NT2/D1 (cell line): Measurements from ENCODE around the gene CDH16.
"Not testable (repeated sequence)": the region's sequence is repeated elsewhere in the genome, so short reads cannot be mapped to it uniquely, and the experiment has no call there.

Experiments used
- DNase-seq: peaks from one replicate; pipeline ENCODE4 v3.0.0-alpha.2; 2011; ENCODE audit warnings: low read depth, low spot score
- H3K27me3 ChIP-seq: 2 replicates; pipeline ENCODE4 v1.6.0; 2011; ENCODE audit warnings: mild to moderate bottlenecking; ENCODE audit not compliant: insufficient read length, insufficient read depth
- H3K36me3 ChIP-seq: 2 replicates; pipeline ENCODE4 v1.6.1; 2011; ENCODE audit warnings: mild to moderate bottlenecking, low read length, mixed read lengths; ENCODE audit not compliant: insufficient read depth, insufficient read length
- H3K4me1 ChIP-seq: 2 replicates; pipeline ENCODE4 v1.5.1; 2011; ENCODE audit not compliant: insufficient read depth, insufficient read length
- H3K4me3 ChIP-seq: 2 replicates; pipeline ENCODE4 v1.5.1; 2011; ENCODE audit warnings: low read depth; ENCODE audit not compliant: insufficient read length
- H3K9ac ChIP-seq: 2 replicates; pipeline ENCODE4 v1.6.0; 2011; ENCODE audit warnings: low read depth; ENCODE audit not compliant: insufficient read length
- H3K9me3 ChIP-seq: 2 replicates; pipeline ENCODE4 v1.5.1; 2011; ENCODE audit warnings: mild to moderate bottlenecking, low read length; ENCODE audit not compliant: insufficient read depth
- SUZ12 ChIP-seq: IDR thresholded peaks from 2 replicates; pipeline ENCODE4 v1.6.1; 2011; ENCODE audit not compliant: insufficient read length, insufficient read depth; ENCODE audit errors: extremely low read depth
- YY1 ChIP-seq: IDR thresholded peaks from 2 replicates; pipeline ENCODE4 v1.6.1; 2011; ENCODE audit not compliant: insufficient read length, insufficient read depth
- ZNF274 ChIP-seq: IDR thresholded peaks from 2 replicates; pipeline ENCODE4 v1.6.1; 2011; ENCODE audit warnings: mild to moderate bottlenecking, low read depth, low read length

CDH16 gene

GRCh38 chr16:66899310-66899944 lies 19.3 kb downstream of the CDH16 start:
- no peaks in the 10 kb centered on the region for H3K9me3 ChIP-seq
- H3K27me3 ChIP-seq: no peaks in the 10 kb centered on the region
- H3K4me3 ChIP-seq: no peak overlapping the region
- no peak for DNase-seq
- peak overlapping the region; percentile 53 for H3K9ac ChIP-seq
- TF ChIP-seq SUZ12: no peak
- no peak for TF ChIP-seq ZNF274
- TF ChIP-seq YY1: no peak
- peaks cover 11% of the 10 kb centered on the region for H3K4me1 ChIP-seq
- no peaks in the 10 kb centered on the region for H3K36me3 ChIP-seq

- no peak overlapping the region for H3K9ac ChIP-seq
Observed at GRCh38 chr16:66898933-66899309, 19.8 kb downstream of the CDH16 start.

GRCh38 chr16:66898207-66898606 lies 20.5 kb downstream of the CDH16 start:
- Histone ChIP-seq H3K9me3 (no peaks in the 10 kb centered on the region), H3K4me1 (peaks cover 14% of the 10 kb centered on the region), H3K4me3 (no peak overlapping the region), H3K9ac (no peak overlapping the region), H3K27me3 (no peaks in the 10 kb centered on the region), H3K36me3 (no peaks in the 10 kb centered on the region)
- no peak for DNase-seq
- TF ChIP-seq YY1 (no peak), ZNF274 (no peak), SUZ12 (no peak)

More at GRCh38 chr16:66898933-66899309, 19.8 kb downstream of the CDH16 start:
- Histone ChIP-seq H3K27me3 (no peaks in the 10 kb centered on the region), H3K4me3 (no peak overlapping the region), H3K9me3 (no peaks in the 10 kb centered on the region), H3K4me1 (peaks cover 14% of the 10 kb centered on the region), H3K36me3 (no peaks in the 10 kb centered on the region)
- TF ChIP-seq ZNF274 (no peak), SUZ12 (no peak), YY1 (no peak)
- DNase-seq: no peak

GRCh38 chr16:66896682-66897081 lies 22.0 kb downstream of the CDH16 start:
- not testable (repeated sequence) for H3K36me3 ChIP-seq, H3K4me3 ChIP-seq, H3K27me3 ChIP-seq, H3K9ac ChIP-seq, DNase-seq, H3K9me3 ChIP-seq
- peaks cover 11% of the 10 kb centered on the region for H3K4me1 ChIP-seq

- peaks cover 4% of the 10 kb centered on the region for H3K36me3 ChIP-seq
- DNase-seq: no peak
- H3K4me3 ChIP-seq: no peak overlapping the region
- TF ChIP-seq ZNF274 (no peak), YY1 (no peak), SUZ12 (no peak)
- no peaks in the 10 kb centered on the region for H3K27me3 ChIP-seq
- peaks cover 11% of the 10 kb centered on the region for H3K4me1 ChIP-seq
- H3K9ac ChIP-seq: no peak overlapping the region
- no peaks in the 10 kb centered on the region for H3K9me3 ChIP-seq
Observed at GRCh38 chr16:66895999-66896398, 22.7 kb downstream of the CDH16 start.

- TF ChIP-seq YY1 (no peak), SUZ12 (no peak), ZNF274 (no peak)
- peaks cover 4% of the 10 kb centered on the region for H3K36me3 ChIP-seq
- no peak overlapping the region for H3K9ac ChIP-seq
- H3K9me3 ChIP-seq: no peaks in the 10 kb centered on the region
- H3K4me1 ChIP-seq: peaks cover 11% of the 10 kb centered on the region
- H3K27me3 ChIP-seq: no peaks in the 10 kb centered on the region
- DNase-seq: no peak
- H3K4me3 ChIP-seq: no peak overlapping the region
Observed at GRCh38 chr16:66895689-66895979, 23.1 kb downstream of the CDH16 start.

- Histone ChIP-seq H3K9me3 (no peaks in the 10 kb centered on the region), H3K36me3 (peaks cover 4% of the 10 kb centered on the region), H3K4me3 (no peak overlapping the region), H3K27me3 (no peaks in the 10 kb centered on the region), H3K4me1 (peaks cover 9% of the 10 kb centered on the region), H3K9ac (no peak overlapping the region)
- TF ChIP-seq ZNF274: no peak
- peak; percentile 63 for DNase-seq
Observed at GRCh38 chr16:66894948-66895688, 23.6 kb downstream of the CDH16 start.
